GM12892 (cell line): ENCODE measurements around the gene PCK1.

ENCODE experiments used
- DNase-seq: peaks from one replicate; pipeline ENCODE4 v3.0.0; 2011; ENCODE audit not compliant: insufficient read length
- FAIRE-seq: peaks from 2 replicates; lab custom pipeline; 2011; peaks lifted over from hg19 to GRCh38; lab: Jason Lieb, UNC
- POLR2A ChIP-seq: IDR thresholded peaks from 2 replicates; pipeline ENCODE4 v1.6.1; 2011; ENCODE audit warnings: low read depth, low read length, control low read depth
- POLR2AphosphoS5 ChIP-seq: IDR thresholded peaks from 2 replicates; pipeline ENCODE4 v1.6.1; 2011; ENCODE audit warnings: low read depth, low read length, control low read depth
- TAF1 ChIP-seq: IDR thresholded peaks from 2 replicates; pipeline ENCODE4 v1.6.1; 2011; ENCODE audit warnings: low read depth, mild to moderate bottlenecking, control low read depth, low read length, borderline replicate concordance

The PCK1 gene

DNA sequence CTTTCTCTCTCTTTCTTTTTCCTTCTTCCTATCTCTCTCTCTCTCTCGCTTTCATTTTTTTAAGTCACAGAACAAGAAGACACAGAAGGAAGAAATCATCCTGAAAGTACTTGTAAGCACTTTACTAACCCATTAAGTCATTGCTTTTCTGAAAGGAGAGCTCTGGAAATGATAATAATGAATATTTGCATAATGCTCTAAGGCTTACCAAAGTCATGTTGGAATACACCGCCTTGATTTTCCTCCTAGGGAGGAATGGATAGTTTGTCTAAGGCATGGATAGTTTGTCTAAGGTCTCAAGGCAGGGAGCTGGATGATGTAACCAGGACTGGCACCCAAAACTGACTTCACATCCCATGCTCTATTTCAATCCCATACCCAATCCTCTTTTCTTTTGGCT lies 23.1 kb upstream of the PCK1 start:
- TF ChIP-seq POLR2AphosphoS5 (no peak), POLR2A (no peak), TAF1 (no peak)
- no peak for FAIRE-seq

DNA sequence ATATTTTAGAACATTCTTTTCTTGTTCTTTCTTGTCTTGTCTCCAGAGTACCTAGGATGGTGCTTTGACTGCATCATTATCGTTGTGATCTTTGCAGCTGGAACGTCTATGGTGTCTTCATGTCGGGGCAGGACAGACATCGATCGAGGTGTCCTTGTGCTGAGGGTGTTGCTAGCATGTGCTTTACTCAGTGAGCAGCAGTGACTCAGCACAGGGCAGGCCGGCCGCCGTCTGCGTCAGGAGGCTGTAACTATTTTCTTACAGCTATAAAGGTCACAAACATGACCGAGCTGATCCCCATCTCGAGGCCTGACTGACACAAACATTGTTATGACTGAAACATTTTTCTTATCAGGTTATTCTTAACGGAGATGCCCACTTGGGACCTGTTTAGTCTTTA lies 21.0 kb upstream of the PCK1 start:
- DNase-seq (no peak), FAIRE-seq (no peak)
- TF ChIP-seq POLR2AphosphoS5 (no peak), TAF1 (no peak), POLR2A (no peak)

More for the DNA sequence above, 23.1 kb upstream of the PCK1 start:
- DNase-seq = no peak

DNA sequence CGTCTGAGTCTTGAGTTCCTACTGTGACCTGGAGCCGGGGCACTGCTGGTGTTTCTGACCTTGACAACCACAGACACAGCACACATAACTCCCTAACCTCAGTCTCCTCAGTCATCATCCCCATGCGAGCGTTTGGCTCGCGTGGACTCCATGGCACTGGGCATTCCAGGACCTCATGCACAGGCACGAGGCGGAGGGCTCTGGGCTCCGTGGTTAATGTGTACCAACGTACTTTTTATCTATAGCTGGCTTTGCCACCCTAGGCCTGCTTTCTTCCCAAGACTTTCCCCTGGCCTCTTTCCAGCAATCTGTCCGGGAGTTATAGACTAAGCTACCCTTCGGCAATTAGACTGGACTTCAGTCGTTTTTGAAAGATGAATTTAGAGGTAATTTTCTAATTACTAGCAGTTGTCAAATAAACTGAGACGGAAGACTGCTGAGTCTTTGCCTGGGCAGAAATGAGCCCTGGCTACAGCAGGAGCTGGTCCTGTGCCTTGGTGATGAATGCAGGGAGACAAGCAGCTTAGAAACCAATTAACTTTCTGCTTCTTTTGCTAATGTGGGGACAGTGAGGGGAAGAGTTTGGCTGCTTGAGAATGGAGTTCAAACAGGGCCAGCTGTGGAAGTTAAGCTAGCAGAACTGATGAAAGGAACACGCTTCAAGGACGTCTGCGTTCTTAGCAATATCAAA lies 19.9 kb upstream of the PCK1 start:
- no peak for TF ChIP-seq TAF1
- TF ChIP-seq POLR2AphosphoS5 = no peak
- no peak for TF ChIP-seq POLR2A
- no peak for DNase-seq
- FAIRE-seq = no peak

DNA sequence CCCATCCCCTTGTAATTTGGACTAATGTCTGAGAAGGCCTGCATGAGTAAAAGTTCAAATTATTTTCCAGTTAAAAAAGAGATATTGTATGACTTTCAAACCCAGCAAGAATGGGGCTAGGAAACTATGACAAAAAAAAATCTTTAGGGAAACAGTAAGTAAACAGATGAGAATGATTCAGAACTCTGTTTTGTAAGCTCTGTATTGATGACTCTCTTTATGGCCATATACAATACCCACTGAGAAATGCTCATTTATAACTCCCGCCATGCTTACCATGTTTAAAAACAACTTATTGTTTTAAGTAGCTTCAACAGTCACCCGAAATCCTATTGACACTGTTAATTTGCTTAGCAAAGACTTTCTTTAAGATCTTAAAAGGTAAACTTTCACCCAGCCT lies 17.2 kb upstream of the PCK1 start:
- FAIRE-seq = no peak
- no peak for DNase-seq
- TF ChIP-seq POLR2A = no peak
- TF ChIP-seq POLR2AphosphoS5 = no peak
- TF ChIP-seq TAF1 = no peak

DNA sequence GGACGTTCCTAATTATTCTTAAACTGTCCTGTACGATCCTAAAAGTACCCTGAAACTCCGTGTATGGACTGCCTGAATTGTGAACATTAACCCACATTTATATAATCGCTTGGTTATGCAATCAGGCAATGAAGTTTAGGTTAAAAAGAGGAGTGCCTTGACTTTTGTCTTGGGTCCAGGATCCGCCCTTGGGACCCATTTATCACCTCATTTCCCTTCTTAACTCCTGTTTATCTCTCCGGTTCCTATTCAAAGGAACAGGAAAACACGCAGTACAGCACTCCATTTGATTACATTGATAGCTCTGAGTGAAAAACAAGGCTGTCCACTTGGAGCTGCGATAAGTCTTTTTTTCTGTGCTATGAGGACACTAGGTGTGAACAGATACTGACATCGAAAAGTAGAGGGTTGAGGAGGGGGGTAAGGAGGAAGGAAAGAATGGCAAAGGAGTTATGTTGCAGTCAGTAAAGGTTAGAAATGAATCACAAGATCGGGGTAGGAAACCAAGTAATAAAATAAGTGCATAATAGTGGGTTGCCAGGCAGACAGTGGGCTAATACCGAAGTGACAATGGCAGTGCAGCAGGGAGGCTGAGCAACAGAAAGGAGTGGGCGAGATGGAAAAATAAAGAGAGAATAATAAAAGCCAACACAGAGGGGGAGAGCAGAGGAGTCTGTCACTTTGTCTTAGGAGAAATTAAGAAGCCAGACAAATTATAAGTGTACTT lies 15.9 kb upstream of the PCK1 start:
- FAIRE-seq = no peak
- TF ChIP-seq POLR2AphosphoS5 (no peak), TAF1 (no peak), POLR2A (no peak)
- DNase-seq = no peak

DNA sequence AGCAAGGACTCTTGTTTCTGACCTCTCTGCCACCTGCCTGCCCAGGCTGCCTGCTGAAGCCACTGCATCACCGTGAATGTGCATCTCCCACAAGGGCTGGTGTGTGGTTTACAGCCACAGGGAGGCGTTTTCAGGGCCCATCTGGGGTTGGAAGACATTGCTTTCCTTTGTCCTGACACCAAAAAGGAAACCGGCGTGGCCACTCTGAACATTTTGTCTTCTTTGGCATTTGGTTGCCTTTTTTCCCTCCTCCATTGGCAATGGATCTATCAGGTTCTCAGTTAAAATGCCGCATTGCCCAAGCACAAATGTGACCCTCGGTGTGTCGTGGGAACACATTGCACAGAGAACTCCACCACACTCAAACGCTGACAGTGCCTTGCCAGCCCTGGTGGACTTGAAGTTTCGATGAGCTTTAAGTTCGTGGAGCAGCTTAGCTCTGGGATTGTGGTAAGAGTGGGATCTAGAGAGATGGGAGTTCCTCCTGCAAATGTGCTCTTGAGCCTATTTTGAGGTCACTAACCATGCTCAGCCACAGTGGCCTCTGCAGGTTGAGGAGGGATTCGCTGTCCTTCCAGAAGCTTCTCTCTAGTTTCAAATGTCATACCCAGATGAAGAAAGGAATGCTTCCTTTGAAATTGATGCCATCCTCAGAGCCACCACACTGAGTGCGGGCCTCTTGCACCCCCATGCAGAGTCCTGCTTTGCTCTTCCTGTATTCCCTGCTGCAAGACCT lies 14.8 kb upstream of the PCK1 start:
- FAIRE-seq (no peak), DNase-seq (no peak)

DNA sequence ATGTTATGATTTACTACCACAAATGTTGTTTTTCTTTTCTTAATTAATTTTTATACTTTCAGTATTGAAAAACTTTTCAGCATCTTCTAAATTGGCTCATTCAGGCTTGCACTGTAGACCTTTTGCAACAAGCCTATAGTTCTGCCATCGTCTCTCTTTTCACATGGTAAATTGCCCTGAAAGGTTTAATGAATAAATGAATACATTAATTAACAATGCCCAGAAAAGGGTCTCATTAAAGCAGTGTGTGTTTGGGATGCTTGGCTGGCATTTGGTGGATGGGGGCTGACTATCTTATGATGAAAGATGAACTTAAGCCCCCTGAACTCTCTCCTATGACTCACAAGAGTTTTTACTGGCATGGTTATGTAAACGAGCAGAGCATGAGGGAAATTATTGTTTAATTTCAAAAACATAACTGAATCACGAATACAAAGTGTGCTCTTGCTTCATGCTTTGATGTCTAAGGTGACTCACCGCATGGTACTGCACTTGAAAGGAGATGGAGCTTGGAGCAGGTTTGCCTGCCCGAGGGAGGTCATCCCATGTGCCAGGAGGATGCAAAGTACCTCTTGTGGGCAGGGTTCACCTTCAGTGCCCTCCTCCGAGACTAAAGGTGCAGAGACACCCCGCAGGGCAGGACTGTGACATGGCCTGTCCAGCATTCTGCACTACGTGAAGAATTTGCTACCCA lies 13.8 kb upstream of the PCK1 start:
- TF ChIP-seq POLR2AphosphoS5 (no peak), POLR2A (no peak), TAF1 (no peak)
- no peak for FAIRE-seq
- no peak for DNase-seq

More for the DNA sequence above, 14.8 kb upstream of the PCK1 start:
- TF ChIP-seq POLR2AphosphoS5 = no peak
- TF ChIP-seq POLR2A = no peak
- no peak for TF ChIP-seq TAF1

DNA sequence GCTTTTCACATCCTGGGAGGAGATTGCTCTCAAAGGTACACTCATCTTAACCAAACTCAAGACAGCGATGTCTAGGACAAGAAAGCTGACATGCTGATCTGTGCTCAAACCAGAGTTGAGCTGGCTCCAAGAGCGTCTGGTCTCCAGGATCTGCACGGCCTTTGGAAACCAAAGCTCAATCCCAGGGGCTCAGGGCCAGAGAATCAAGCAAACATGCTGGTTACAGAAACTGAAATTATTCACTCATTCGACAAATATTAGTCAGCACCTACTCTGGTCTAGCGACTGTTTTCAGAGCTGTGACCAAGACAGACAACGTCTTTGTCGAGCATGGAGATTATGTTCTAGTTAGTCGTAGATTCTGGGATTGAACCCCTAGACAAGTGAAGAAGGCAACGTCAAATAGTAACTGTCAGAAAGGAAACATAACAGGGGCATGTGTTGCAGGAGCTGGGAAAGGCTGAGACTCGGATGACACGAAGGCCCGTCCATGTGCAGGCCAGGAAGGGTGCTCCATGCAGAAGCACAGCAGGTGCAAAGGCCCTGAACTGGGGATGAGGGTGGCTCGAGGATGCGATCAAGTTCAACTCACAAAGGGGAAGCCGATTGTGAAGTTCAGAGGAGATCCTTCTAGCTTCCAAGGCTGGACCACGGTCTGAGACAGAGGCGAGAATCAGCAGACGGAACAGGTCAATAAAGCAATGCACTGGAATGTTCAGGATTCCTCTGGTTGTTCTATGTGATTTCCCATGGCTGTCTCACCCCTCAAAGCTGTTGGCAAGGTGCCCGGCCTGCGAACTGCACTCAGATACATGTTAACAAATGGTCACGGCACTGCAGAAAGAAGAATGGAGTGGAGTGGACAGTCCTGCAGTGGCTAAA lies 12.5 kb upstream of the PCK1 start:
- FAIRE-seq (no peak), DNase-seq (no peak)
- no peak for TF ChIP-seq POLR2A
- TF ChIP-seq TAF1 = no peak
- TF ChIP-seq POLR2AphosphoS5 = no peak

DNA sequence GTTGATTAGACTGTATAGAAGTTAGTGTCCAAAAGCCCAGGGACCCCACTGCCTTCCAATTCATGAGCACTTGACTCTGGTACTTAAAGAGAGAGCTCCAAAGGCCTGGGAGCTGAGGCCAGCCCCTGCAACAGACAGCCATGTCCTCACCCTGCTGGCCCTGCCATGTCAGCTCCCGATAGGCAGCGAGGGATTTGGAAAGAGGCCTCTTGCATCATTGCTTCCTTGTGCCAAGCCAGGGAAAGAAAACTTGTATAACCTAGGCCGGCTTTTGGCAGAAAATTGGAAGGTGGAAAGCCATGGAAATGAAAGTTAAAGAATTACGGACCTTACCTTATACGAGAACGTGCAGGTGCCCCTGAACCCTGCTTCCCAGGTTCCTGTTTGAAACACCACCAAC lies 8.4 kb upstream of the PCK1 start:
- no peak for DNase-seq
- TF ChIP-seq POLR2A (no peak), POLR2AphosphoS5 (no peak), TAF1 (no peak)
- no peak for FAIRE-seq

DNA sequence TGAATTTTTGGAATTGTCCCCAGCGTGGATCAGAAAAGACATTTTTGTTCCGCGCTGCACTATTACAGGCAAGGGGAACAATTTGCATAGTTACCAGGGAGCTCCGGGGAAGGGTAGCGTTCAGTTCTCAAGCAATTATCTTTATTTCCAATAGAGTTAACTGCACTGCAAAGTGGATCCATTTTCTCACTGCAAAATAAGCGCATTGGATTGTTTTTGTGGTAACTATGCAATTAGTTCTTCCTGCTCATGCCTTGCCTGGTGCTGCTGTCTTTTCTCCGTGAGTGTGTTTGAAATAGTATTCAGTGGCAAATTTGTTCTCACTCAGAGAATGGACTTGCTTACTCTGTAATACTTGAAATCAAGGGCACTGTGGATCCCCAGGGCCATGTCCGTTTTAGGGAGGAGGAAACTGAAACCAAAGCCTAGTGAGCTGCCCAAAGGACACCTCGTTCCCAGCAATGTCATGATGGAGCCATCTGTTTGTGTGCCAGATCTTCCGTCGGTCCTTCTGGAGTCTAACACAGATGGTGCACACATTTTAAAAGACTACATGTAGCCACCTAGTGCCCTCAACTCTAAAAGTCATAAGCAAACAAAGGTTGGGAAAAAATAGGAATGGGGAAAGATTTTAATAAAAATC lies 7.4 kb upstream of the PCK1 start:
- no peak for FAIRE-seq
- no peak for DNase-seq
- TF ChIP-seq TAF1 (no peak), POLR2AphosphoS5 (no peak), POLR2A (no peak)
